ENCODE results near the gene FARP1.

The FARP1 gene

DNA sequence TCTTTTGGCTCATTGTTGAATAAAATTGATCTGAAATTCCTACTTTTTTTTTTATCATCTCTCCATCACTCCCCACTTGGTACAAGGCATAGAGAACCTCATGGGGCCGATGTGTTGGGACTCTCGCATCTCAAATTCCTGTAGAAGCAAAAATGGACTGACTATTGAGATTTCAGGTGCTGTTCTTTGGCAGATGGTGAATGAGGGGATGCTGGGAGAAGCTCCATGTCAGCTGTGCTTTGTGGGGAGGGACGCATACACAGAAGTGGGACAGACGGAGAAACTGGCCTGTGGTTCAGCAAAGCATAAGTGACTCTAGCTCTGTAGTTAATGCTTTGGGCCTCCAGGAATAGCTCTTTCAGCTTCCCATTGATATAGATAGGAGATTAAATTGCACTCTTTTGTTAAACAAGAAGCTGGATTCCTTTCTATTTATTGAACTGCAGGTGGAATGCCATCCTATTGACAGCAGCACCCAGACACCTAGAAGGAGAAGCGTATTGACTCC is 228.7 kb downstream of the FARP1 start:
- DNase-seq = no peak

DNA sequence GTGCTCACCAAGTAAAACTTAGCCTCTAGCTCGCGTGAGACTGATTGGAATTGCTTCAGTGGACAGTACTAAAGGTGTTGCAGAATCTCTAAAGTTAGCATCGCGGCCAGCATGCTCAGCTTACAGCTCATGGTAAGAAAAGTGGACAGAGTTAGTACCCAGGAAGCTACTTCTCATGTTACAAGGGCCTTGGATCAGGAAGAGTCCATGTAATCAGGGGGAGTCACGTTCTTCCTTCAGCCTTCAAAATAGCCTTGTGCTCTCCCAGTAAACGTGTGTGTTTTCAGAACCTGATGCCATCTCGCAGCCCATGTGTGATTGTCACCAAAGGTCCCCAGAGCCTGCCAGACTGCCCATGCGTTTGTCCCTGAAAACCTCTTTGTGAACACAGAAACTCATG is 230.0 kb downstream of the FARP1 start:
- no peak for DNase-seq

DNA sequence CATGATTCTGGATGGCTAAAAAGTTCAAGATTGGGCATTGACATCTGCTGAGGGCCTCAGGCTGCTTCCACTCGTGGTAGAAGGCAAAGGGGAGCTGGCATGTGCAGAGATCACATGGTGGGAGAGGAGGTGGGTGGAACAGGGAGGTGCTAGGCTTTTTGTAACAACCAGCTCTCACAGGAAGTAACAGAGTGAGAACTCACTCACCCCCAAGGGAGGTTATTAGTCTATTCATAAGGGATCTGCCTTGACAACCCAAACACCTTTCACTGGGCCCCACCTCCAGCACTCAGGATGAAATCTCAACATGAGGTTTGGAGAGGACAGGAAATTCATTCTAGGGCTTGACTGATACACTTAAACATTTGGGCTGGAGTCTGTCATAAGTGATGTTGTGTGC is 231.9 kb downstream of the FARP1 start:
- DNase-seq = no peak

DNA sequence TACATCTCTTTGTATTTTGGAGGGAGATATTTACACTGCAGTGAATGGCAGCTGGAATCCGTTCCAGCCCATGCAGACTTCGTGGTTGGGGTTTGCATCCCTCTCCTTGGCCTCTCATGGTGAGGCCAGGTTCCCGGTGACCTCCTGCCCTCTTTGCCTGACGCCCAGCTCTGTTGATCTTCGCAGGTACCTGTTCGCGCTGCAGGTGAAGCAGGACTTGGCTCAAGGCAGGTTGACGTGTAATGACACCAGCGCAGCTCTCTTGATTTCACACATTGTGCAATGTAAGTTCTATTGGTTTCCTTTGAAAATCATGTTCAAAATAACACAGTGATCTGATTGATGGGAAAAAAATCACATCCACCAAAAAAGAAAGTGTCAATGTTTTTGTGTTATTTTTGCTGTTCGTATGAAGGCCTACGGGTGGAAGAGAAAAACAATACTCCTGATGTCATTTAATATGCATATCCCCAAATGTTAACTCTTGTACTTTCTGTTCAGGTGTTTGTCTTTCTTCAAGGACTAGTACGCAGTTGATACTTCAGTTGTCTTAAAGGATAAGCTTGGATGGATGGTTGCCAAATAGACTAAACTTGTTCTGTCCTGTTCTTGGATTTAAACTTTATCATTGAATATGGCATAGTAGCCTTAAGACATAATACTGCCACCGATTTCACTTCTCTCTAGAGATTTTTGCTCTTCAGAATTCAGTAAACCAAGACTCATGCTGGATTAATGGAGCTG is 234.9 kb downstream of the FARP1 start:
- DNase-seq = no peak

DNA sequence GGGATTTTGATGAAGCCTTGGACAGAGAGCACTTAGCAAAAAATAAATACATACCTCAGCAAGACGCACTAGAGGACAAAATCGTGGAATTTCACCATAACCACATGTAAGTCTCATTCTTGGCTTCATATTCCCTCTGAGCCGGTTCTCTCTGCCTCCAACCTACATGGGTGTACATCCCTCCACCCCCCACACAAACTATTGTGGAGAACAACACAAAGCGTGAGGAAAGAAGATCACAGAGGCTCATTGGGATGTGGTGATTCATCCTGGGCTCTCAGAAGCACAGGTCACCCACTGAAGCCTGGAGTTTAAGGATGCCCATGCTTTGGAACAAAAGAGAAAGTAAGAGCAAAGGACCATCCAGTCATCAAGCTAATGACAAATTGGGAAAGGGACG is 241.8 kb downstream of the FARP1 start:
- DNase-seq = no peak

DNA sequence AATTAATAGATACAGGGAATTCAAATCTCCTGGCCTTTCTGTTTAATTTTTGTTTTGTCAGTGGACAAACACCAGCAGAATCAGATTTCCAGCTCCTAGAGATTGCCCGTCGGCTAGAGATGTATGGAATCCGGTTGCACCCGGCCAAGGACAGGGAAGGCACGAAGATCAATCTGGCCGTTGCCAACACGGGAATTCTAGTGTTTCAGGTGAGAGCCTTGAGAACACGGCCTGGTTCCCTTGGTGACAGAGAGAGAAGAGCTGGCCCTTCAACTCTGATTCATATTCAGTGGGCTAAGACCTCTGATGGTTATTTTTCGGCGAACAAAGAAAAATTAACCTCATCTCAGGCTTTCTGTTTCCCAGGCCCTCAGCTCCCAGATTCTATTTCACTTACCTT is 242.7 kb downstream of the FARP1 start:
- no peak for DNase-seq

DNA sequence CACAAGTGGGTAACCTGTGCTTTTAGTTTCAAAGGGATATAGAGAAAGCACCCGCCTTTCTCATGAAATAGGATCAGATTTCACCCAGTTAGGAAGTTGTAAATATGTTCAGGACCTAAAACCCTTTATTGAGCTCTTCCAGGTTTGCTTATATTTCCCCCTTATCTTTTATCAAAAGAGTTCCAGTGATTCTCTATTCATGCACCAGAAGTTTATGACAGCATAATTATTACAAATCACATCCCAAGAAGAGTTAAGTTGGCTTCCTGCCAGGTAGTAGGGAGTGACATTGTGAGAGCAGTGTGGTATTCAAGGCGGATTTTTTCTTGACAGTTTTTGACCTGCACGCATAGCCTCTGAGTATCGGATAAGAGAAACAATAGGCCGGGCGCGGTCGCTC is 243.7 kb downstream of the FARP1 start:
- no peak for DNase-seq

DNA sequence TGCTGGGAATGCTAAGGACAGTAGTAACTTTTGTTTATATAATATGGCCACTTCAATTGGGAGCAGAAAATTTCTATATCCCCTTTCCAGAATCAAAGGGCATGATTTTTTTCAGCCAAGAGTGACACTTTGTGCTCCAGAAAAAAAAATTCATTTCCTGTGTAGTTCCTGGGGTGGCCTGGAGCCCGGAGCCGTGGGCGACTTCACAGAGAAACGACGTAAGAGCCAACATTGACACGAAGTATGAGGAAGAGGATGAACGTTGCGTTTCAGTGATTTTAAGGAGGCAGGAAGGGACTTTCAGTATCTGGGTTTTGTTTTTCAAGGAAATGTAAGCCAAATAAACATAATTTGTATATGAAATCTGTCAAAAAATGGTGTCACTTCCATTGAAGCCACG is 246.4 kb downstream of the FARP1 start:
- DNase-seq = no peak

DNA sequence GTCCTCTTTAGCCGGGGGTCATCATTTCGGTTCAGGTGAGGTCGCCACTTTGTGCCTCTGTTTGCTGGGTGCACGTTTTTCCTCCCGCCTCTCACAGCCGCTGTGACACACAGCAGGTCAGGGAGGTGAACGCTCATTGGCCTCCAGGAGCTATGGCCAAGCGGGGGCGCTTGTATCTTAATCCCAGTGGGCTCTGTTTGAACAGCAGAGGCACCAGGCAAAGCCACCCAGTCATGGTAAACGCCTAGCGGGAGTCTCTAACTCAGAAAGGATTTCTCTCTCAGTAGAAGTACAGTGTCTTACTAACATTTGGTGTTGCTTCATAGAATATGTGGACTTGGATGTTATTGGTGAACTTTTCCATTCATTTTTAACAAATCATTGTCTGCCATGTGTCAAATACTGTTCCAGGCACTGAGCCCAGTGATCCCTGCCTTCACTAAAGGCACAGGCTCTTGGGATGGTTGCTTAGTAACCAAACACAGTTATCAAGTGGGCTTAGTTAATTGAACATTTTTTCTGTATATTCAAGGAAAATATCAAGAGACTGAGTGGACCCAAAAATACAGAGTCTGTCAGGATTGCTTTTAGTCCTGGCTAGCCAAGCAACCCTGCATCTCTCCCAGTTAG is 247.3 kb downstream of the FARP1 start:
- DNase-seq = no peak

DNA sequence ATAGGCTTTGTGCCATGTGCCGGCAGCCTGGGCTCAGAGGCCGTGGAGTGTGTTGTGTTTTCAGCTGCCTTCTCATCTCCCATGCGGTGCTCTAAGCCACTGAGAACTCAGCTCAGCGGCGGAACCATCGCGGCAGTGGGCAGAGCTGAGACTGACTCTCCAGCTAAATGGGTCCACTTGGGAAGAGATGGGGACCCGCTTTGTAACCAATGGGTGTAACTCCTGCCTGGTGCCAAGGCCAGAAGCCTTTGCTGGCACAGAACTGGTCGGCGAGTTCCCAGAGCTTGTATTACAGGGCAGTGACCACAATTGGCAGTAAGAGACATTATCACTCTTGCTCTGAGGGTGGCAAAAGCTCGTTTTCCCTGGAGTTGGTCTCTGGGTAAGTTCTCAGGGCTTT is 251.0 kb downstream of the FARP1 start:
- DNase-seq = no peak

DNA sequence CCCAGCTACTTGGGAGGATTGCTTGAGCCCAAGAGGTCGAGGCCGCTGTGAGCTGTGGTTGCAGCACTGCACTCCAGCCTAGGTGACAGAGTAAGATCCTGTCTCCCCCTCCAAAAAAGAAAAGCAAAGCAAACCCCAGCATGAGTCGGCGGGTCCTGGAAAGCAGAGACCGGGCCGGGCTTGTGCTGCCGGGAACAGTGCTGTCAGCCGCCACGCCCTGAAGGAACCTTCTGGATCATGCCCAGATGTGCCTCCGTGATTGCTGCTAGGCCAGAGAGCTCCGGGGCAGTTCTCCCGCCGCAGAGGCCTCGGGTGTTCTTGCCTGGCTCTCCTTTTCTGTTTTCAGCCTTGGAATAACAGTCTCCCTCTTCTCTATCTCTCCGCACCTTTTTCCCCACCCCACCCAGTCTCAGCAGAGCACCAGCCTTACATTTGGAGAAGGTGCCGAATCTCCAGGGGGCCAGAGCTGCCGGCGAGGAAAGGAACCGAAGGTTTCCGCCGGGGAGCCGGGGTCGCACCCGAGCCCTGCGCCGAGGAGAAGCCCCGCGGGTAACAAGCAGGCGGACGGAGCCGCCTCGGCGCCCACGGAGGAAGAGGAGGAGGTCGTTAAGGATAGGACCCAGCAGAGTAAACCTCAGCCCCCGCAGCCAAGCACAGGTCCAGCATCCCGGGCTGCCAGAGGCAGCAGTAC is 252.1 kb downstream of the FARP1 start:
- no peak for DNase-seq

DNA sequence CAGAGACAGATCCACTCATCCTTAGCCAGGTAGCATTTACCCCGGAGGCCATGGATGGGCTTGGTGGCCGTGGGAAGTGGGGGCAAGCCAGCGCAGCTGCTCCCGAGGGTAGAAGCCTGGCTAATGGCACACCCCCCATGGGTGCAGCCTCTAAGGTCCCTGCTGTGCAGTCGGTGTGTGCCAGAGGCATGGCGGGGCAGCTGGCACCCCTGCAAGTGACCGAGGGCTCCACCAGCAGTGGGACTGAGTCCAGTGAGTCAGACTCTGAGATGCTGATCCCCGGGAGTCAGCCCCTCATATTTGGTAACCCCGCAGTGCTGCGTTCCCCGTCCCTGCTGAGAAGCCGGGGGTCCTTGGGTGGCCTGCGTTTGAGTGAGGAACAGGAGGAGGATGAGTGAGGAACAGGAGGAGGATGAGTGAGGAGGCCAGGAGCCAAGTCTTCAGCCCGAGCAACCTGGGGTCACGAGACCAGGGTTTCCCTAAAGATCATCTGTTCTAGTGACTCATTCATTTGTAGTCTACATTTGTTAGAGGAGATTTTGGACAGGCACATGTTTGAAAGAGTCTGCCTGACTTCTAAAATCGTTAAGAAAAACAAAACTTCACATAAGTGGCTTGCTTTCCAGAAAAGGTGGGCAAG is 253.3 kb downstream of the FARP1 start:
- DNase-seq = no peak

DNA sequence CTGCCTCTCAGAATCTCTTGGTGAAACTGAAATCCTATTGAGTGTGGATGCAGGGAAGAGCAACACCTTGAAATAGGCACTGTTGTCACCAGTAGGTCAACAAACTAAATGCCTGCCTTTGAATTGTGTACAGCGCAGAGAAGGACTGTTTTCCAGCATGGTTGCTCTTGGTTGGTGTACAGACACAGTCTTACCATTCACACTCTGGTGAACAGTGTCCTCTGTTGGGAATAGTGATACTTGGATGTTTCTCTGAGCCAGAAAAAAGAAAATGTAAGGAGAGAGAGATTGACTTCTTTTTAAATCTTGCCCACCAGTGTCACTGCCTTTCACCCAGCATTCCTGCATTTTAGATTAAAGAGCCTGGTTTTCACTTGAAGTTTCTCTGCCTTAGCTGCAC is 254.3 kb downstream of the FARP1 start:
- DNase-seq = no peak

DNA sequence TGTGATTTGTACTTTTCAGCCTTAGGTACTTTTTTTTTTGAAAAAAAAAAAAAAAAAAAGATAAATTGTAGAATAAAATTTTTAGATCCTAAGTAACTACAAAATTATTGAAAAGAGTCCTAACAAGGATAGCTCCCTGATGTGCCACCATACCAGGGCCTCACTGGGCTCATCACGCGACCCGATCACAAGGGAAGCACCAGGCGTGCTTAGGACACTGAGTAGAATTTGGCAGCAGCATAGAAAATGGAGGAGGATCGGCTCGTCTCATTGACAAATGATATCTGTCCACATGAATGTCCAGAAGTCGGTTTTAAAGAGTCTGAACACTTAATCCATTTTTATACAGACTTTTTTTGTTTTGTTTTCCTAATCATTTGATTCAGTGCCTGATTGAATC is 255.0 kb downstream of the FARP1 start:
- DNase-seq = no peak

DNA sequence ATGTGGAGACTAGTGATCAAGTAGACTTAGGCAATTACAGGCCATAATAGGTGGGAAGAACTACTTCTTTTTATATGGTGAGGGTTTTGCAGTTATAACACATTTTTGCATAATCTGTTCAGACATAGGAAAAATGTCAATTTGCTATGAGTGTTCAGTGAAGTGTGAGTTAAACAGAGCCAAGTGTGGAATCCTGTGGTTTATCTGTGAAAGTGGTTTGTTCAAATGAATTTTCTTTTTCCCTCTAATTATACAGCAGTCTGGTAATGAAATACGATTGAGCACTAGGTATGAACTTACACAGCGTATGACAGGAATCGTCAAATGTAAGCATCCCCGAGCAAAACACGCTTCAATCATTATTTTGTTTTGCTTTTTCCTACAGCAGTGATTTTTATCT is 255.7 kb downstream of the FARP1 start:
- DNase-seq = no peak

DNA sequence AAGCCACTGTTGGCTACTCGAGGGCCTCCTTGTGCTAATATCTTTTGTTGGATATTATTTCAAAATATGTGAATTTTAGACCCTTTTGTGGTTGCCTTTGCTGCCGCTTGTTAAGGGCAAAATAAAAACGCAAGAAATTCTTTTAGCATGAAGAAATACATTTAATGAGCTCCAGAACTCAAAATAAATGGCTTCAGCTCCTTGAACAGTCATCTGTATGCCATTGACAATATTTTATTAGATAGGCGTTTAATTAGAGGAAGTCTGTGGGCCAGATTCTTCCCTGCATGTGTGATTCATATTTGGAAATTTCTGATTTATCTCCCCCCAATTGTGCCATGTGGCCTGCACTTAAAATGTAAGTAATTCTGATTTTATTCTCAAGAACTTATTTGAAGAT is 256.9 kb downstream of the FARP1 start:
- no peak for DNase-seq

DNA sequence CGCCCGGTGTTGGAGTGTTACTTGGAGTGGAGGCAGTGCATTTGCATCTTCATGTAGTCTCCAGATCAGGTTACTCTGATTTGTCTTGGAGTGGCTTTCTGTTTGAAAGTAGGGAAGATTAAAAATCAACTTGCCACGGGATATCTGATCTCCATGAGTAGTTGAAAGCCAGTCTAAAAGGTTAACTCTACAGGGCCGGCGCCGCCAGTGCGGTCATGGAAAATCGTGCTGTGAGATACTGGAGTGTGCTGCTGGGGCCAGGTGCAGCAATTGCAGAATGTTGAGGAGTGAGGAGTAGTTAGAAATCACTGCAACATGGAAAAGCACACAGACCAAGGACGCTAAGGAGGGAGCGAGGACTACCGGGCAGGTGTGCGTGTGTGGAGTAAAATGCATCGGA is 259.0 kb downstream of the FARP1 start:
- DNase-seq = no peak

DNA sequence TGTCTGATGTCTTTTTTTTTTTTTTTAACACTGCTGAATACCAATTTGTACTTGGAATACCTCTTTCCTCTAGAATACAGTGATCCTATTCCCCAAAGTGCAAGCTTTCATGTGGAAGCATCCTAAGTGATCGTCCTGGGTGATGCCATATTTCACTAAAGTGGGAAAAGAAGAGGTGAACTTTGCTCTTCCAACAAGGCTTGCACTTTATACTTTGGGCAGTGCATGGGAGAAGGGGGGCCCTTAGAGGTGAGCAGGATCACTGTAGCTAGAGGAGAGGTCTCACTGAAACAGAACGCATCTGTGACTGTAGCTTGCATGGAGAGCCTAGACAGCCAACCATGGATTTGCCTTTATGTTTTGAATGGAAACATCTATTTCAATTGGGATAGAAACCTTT is 260.2 kb downstream of the FARP1 start:
- no peak for DNase-seq

DNA sequence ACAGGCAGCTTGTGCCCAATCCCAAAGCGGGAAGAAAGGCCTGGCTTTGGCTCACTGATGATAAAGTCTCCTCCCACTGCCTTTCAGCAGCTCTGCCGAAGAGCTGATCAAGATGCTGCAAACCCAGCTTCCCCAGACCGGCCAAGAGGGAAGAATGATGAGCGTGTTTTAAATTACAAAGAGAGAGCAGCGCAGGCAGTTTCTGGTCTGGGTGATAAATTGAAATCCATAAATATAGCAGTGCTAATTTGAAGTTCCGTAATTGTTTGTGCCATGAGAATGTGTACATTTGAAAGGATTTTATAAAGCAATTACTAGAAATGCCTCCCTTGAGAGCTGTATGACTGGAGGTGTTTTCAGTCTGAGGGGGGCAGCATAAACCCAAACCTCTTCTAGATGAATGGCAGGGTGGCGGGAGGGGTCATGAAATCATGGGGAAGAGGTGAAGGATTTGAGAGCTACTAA is 262.2 kb downstream of the FARP1 start:
- no peak for DNase-seq

DNA sequence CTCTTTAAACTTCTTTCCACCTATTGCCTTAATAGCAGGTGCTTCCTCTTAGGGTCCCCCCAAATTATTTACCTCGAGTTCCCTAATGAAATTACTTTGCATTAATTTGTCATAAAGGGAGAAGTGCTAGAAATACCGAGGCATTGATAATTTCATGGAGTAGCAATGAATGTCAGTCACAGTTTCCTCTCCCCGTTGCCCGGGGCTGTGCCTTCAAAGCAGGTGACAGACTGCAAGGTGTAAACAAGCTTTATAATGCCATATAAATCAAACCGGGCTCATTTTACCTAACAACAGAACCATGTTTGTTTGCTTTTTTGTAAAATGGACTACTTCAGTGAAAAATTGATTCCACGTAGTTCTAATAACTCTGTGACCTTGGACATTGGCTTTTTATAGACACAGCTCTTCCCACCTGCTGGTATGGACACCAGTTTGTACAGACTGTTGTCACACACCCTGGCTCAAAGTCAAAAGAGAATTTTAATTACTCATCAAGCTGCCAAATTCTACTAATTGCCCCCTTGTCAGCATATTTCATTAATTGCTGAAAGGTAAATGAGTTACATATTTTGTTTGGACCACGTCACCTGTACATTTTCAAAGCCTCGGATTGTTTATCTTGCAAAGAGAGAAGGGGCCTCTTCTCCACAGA is 262.9 kb downstream of the FARP1 start:
- no peak for DNase-seq

DNA sequence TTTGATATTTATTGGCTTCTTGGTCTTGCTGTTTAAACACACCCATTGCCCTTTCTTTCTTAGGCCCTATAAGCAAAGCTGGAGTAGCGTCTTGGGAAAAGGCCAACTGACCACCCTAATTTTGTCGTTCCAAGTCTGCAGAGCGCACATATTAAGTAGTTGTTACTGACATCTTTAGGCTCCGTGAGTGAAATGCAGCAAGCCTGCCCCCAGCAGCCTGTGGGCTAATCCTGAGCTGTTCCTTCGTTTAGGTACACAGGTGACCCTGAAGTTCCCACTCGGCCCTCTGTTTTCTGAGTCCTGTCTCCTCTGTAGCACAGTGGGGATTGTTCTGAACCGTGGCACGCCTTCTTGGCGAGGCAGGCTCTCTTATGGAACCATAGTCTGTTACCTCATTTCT is 263.5 kb downstream of the FARP1 start:
- DNase-seq = no peak

DNA sequence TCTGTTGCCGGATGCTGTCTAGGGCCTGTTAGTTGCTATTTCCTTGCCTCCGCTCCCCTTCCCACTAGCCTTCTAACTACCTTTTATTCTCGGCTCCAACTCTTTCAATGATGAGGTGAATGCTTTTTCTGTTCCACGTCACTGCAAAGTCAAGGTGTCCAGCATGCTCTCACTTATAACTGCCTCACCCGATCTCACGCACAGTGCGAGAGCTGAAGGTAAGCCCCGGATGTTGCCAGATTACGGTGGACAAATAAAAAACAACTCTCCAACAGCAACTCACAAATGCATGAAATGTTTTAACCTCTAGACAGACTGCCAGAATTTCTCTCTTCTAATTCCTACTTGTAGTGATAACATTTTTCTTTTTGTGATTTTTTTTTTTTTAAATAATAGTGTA is 264.1 kb downstream of the FARP1 start:
- DNase-seq = no peak

DNA sequence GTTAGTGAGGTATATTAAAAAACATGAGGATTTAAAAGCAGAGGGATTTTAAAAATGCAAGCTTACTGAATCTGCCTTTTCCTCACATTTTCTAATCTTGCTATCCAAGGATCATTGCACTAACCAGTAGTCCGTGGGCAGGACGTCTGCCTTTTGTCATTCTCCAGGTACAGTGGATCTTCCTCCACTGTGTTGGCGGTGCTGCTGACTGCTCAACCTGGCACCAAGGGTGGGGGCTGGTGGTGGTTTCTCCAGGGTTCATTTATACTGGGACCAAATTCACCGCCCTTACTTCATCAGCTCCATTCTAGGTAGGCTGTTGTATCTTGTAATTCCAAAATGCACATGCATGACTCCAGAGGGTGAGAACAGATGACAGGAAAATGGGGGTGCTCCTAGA is 264.7 kb downstream of the FARP1 start:
- no peak for DNase-seq

Data from GF-D8 (cell line).